Esophagus squamous epithelium (tissue), 5 donors: ENCODE measurements around the gene KLF14. TPM values are rescaled to one million over a fixed set of nuclear protein-coding genes. Genes with fewer than 3 reads are reported as not detected.

Source experiments
- DNase-seq: peaks from one replicate; lab custom pipeline; 2025; lab: John Stamatoyannopoulos, UW
- H3K27ac ChIP-seq, 4 donors: fragments of 200-600 bp; sonication (generic); one replicate each; pipeline ENCODE4 v1.5.1; 2016 to 2019; ENCODE audit warnings: mild to moderate bottlenecking in 1 of 4
- H3K27me3 ChIP-seq, 4 donors: fragments of 200-600 bp; sonication (generic); 1 replicate in 3 of 4; 2 replicates in 1 of 4; pipeline versions ENCODE4 v1.5.1 to v1.6.0; 2017 to 2021; ENCODE audit warnings: antibody characterized with exemption in 1 of 4
- H3K36me3 ChIP-seq, 3 donors: fragments of 200-600 bp; sonication (generic); one replicate each; pipeline ENCODE4 v1.5.1; 2016 to 2019
- H3K4me1 ChIP-seq, 3 donors: fragments of 200-600 bp; sonication (generic); one replicate each; pipeline ENCODE4 v1.5.1; 2017 to 2019
- H3K4me3 ChIP-seq, 4 donors: fragments of 200-600 bp; sonication (generic); 1 replicate in 3 of 4; 2 replicates in 1 of 4; pipeline ENCODE4 v1.5.1; 2016 to 2019; ENCODE audit warnings: mild to moderate bottlenecking in 2 of 4, moderate library complexity in 1 of 4
- H3K9me3 ChIP-seq, 3 donors: fragments of 200-600 bp; sonication (generic); one replicate each; pipeline ENCODE4 v1.5.1; 2016 to 2019
- CTCF ChIP-seq, 6 experiments: fragments of 450-650 bp in 4 of 6; fragments of 200-600 bp in 2 of 6; sonication (generic) in 2 of 6; IDR thresholded peaks; one replicate each; pipeline ENCODE4 v1.5.1; 2016 to 2019; ENCODE audit warnings: antibody characterized with exemption in 6 of 6, mild to moderate bottlenecking in 4 of 6, moderate library complexity in 4 of 6
- POLR2A ChIP-seq, 4 donors: fragments of 450-650 bp; IDR thresholded peaks; one replicate each; pipeline ENCODE4 v1.6.1; 2017; ENCODE audit warnings: antibody characterized with exemption in 4 of 4, mild to moderate bottlenecking in 4 of 4, moderate library complexity in 3 of 4
- WGBS, 2 donors: methylation state at CpG; one replicate each; pipeline ENCODE4 v1.1.5; 2018; 5-methylcytosine and 5-hydroxymethylcytosine counted together
- intact Hi-C: fragments of 100-400 bp; cut with DNase I; formaldehyde crosslinking; loops from one replicate; pipeline ENCODE4 v1.15.0; 2022
- total RNA-seq, 4 donors: library from RNA; depleted of rRNA; stranded (reverse); fragments of >200 nt; gene quantifications; one replicate each; pipeline ENCODE4 v1.1.0, GENCODE V29; 2016
- donor health status: DM: yes; HTN: yes; CAD: no.

Gene KLF14
- total RNA-seq, 4 donors from 2014 or later = under 0.01 to 0.13 TPM; not detected in 2

- TF ChIP-seq CTCF (IDR thresholded peaks at IDR 0.05) (no peak), POLR2A (IDR thresholded peaks at IDR 0.05) (no peak)
- Histone ChIP-seq H3K4me3 (no peak overlapping the region), H3K4me1 (no peaks in the 10 kb centered on the region), H3K36me3 (no peaks in the 10 kb centered on the region), H3K9me3 (no peaks in the 10 kb centered on the region), H3K27me3 (peaks cover 0 to 99% (median 5%) of the 10 kb centered on the region in 4 donors), H3K27ac (no peak overlapping the region)
- intact Hi-C loops = no loop called here
- DNase-seq = no peak
- WGBS, 2 donors = 30 to 31% methylated on average over 3 of the region's 3 CpGs
Measured at GRCh38 chr7:130741331-130741995, 7.5 kb upstream of the KLF14 start.

- Histone ChIP-seq H3K4me3 (no peak overlapping the region), H3K36me3 (no peaks in the 10 kb centered on the region), H3K4me1 (no peaks in the 10 kb centered on the region), H3K9me3 (no peaks in the 10 kb centered on the region), H3K27me3 (peaks cover 0 to 99% (median 11%) of the 10 kb centered on the region in 4 donors), H3K27ac (no peak overlapping the region)
- WGBS, 2 donors = 65 to 69% methylated on average over 4 of the region's 4 CpGs
- no peak for DNase-seq
- intact Hi-C loops = no loop called here
- TF ChIP-seq CTCF (IDR thresholded peaks at IDR 0.05) = no peak
- TF ChIP-seq POLR2A (IDR thresholded peaks at IDR 0.05) = no peak
Measured at GRCh38 chr7:130740606-130741005, 6.6 kb upstream of the KLF14 start.

GRCh38 chr7:130736298-130736900 lies 2.4 kb upstream of the KLF14 start:
- 55 to 56% methylated on average over 5 of the region's 5 CpGs for WGBS, 2 donors
- DNase-seq = no peak
- H3K9me3 ChIP-seq = peaks cover 8 to 35% (median 15%) of the 10 kb centered on the region in 3 donors
- peaks cover 0 to 100% (median 39%) of the 10 kb centered on the region in 4 donors for H3K27me3 ChIP-seq
- H3K4me3 ChIP-seq = no peak overlapping the region
- no peak overlapping the region for H3K27ac ChIP-seq
- H3K4me1 ChIP-seq = peaks cover 3 to 15% (median 5%) of the 10 kb centered on the region in 3 donors
- no peaks in the 10 kb centered on the region for H3K36me3 ChIP-seq
- intact Hi-C loops = no loop called here
- no peak for TF ChIP-seq CTCF (IDR thresholded peaks at IDR 0.05)
- no peak for TF ChIP-seq POLR2A (IDR thresholded peaks at IDR 0.05)

- H3K4me1 ChIP-seq = peaks cover 3 to 15% (median 5%) of the 10 kb centered on the region in 3 donors
- DNase-seq = no peak
- 18 to 20% methylated on average over 13 of the region's 13 CpGs for WGBS, 2 donors
- H3K36me3 ChIP-seq = no peaks in the 10 kb centered on the region
- TF ChIP-seq POLR2A (IDR thresholded peaks at IDR 0.05) = no peak
- TF ChIP-seq CTCF (IDR thresholded peaks at IDR 0.05) = no peak
- H3K27ac ChIP-seq = no peak overlapping the region
- peaks cover 0 to 100% (median 39%) of the 10 kb centered on the region in 4 donors for H3K27me3 ChIP-seq
- peak overlapping the region in 3 of 4 donors; percentile 45 to 70 (median 56) for H3K4me3 ChIP-seq
- intact Hi-C loops = no loop called here
- H3K9me3 ChIP-seq = peaks cover 8 to 36% (median 15%) of the 10 kb centered on the region in 3 donors
Measured at GRCh38 chr7:130734815-130735716, 1.1 kb upstream of the KLF14 start.
